ENCODE data around the gene RGPD3. TPM values are rescaled to one million over a fixed set of nuclear protein-coding genes. Genes with fewer than 3 reads are reported as not detected.
"Not testable (repeated sequence)": the region's sequence is repeated elsewhere in the genome, so short reads cannot be mapped to it uniquely, and the experiment has no call there.

Gene RGPD3
- total and polyA plus RNA-seq, 8 donors = 0.08 to 0.16 (median 0.10) TPM; not detected in 2

- H3K9me3 ChIP-seq; H3K4me3 ChIP-seq; H3K27me3 ChIP-seq; H3K36me3 ChIP-seq; intact Hi-C loops (cut with DNase I); H3K4me1 ChIP-seq; H3K27ac ChIP-seq; DNase-seq: not testable (repeated sequence)
- ATAC-seq (peak in 2 of 4 donors; percentile 35 to 70), FAIRE-seq (peak; percentile 87)
- 18 to 22% methylated on average over 2 of the region's 3 CpGs for WGBS, 2 donors
These were observed 99.0 kb downstream of the RGPD3 start for GRCh38 chr2:106369182-106369581.

- Histone ChIP-seq H3K9me3 (no peaks in the 10 kb centered on the region), H3K4me3 (no peak overlapping the region), H3K4me1 (no peaks in the 10 kb centered on the region), H3K36me3 (no peaks in the 10 kb centered on the region), H3K27me3 (no peaks in the 10 kb centered on the region), H3K27ac (no peak overlapping the region)
- FAIRE-seq (no peak), ATAC-seq (no peak), DNase-seq (no peak)
- no peak for TF ChIP-seq CTCF (IDR thresholded peaks at IDR 0.05)
- intact Hi-C loops (cut with DNase I) = no loop called here
- 70 to 75% methylated on average over 12 of the region's 12 CpGs for whole genome bisulfite sequencing, 2 donors
These were observed 101.9 kb downstream of the RGPD3 start for GRCh38 chr2:106366204-106366885.

- H3K27me3 ChIP-seq = no peaks in the 10 kb centered on the region
- intact Hi-C loops (cut with DNase I) = no loop called here
- DNase-seq (no peak), ATAC-seq (no peak), FAIRE-seq (no peak)
- no peak overlapping the region for H3K27ac ChIP-seq
- no peaks in the 10 kb centered on the region for H3K36me3 ChIP-seq
- no peaks in the 10 kb centered on the region for H3K9me3 ChIP-seq
- H3K4me3 ChIP-seq = no peak overlapping the region
- no peaks in the 10 kb centered on the region for H3K4me1 ChIP-seq
- no peak for TF ChIP-seq CTCF (IDR thresholded peaks at IDR 0.05)
- WGBS, 2 donors = 76 to 92% methylated on average over 2 of the region's 2 CpGs
These were observed 104.4 kb downstream of the RGPD3 start for GRCh38 chr2:106363791-106364190.

GRCh38 chr2:106362789-106363188, 105.4 kb downstream of the RGPD3 start:
- Histone ChIP-seq H3K4me1 (no peaks in the 10 kb centered on the region), H3K4me3 (no peak overlapping the region), H3K27me3 (no peaks in the 10 kb centered on the region), H3K36me3 (no peaks in the 10 kb centered on the region), H3K9me3 (no peaks in the 10 kb centered on the region), H3K27ac (no peak overlapping the region)
- no peak for TF ChIP-seq CTCF (IDR thresholded peaks at IDR 0.05)
- FAIRE-seq = no peak
- DNase-seq = no peak
- no peak for ATAC-seq
- 0 to 4% methylated on average over 1 of the region's 1 CpG for WGBS, 2 donors
- intact Hi-C loops (cut with DNase I) = no loop called here

- H3K4me1 ChIP-seq = peaks cover 0 to 6% (median 4%) of the 10 kb centered on the region in 3 donors
- WGBS, 2 donors = 90 to 96% methylated on average over 7 of the region's 7 CpGs
- intact Hi-C loops (cut with DNase I) = no loop called here
- H3K27ac ChIP-seq = no peak overlapping the region
- TF ChIP-seq CTCF (IDR thresholded peaks at IDR 0.05) = no peak
- H3K9me3 ChIP-seq = no peaks in the 10 kb centered on the region
- H3K4me3 ChIP-seq = no peak overlapping the region
- ATAC-seq (no peak), FAIRE-seq (no peak), DNase-seq (no peak)
- H3K36me3 ChIP-seq = no peaks in the 10 kb centered on the region
- H3K27me3 ChIP-seq = no peaks in the 10 kb centered on the region
These were observed 108.7 kb downstream of the RGPD3 start for GRCh38 chr2:106359512-106359911.

Measured in pancreas (tissue), 10 donors.